Endodermal cell (in vitro differentiated cells): Measurements from ENCODE around the gene LMX1B. TPM values are rescaled to one million over a fixed set of nuclear protein-coding genes. Genes with fewer than 3 reads are reported as not detected.

Experiments used
- DNase-seq: peaks from one replicate; pipeline ENCODE4 v3.0.0-alpha.2; 2017
- H3K27ac ChIP-seq: 2 replicates; pipeline ENCODE4 v1.5.1; 2013; ENCODE audit warnings: mild to moderate bottlenecking, low read depth, low read length, moderate library complexity
- H3K27me3 ChIP-seq: 2 replicates; pipeline ENCODE4 v1.6.1; 2013; ENCODE audit warnings: mild to moderate bottlenecking, low read length, moderate library complexity; ENCODE audit not compliant: insufficient read depth, control insufficient read depth, poor library complexity, severe bottlenecking
- H3K36me3 ChIP-seq: 2 replicates; pipeline ENCODE4 v1.7.0; 2013; ENCODE audit warnings: mild to moderate bottlenecking, low read length, moderate library complexity; ENCODE audit not compliant: control insufficient read depth, insufficient read depth
- H3K4me1 ChIP-seq: one replicate; pipeline ENCODE4 v1.7.0; 2013; ENCODE audit warnings: low read length; ENCODE audit not compliant: control insufficient read depth, insufficient read depth
- H3K4me3 ChIP-seq: 2 replicates; pipeline ENCODE4 v1.5.1; 2013; ENCODE audit warnings: mild to moderate bottlenecking, low read length, moderate library complexity
- H3K9ac ChIP-seq: 2 replicates; pipeline ENCODE4 v1.6.1; 2013; ENCODE audit warnings: mild to moderate bottlenecking, low read length, moderate library complexity; ENCODE audit not compliant: poor library complexity, severe bottlenecking; ENCODE audit errors: extremely low read depth
- H3K9me3 ChIP-seq: 2 replicates; pipeline ENCODE4 v1.6.1; 2013; ENCODE audit warnings: mild to moderate bottlenecking, low read length, moderate library complexity; ENCODE audit not compliant: control insufficient read depth
- H3K27ac Mint-ChIP-seq: 2 replicates; pipeline ENCODE4 v1.8.0; 2020; ENCODE audit warnings: mixed read lengths
- H3K27me3 Mint-ChIP-seq: 2 replicates; pipeline ENCODE4 v1.8.0; 2021; ENCODE audit warnings: mild to moderate bottlenecking, mixed read lengths; ENCODE audit not compliant: insufficient read depth
- H3K36me3 Mint-ChIP-seq: 2 replicates; pipeline ENCODE4 v1.8.0; 2020; ENCODE audit warnings: low read depth, mixed read lengths
- H3K4me1 Mint-ChIP-seq: 2 replicates; pipeline ENCODE4 v1.8.0; 2020; ENCODE audit warnings: mixed read lengths
- H3K4me3 Mint-ChIP-seq: 2 replicates; pipeline ENCODE4 v1.8.0; 2020; ENCODE audit warnings: mild to moderate bottlenecking, moderate library complexity, mixed read lengths
- H3K9me3 Mint-ChIP-seq: 2 replicates; pipeline ENCODE4 v1.8.0; 2020; ENCODE audit warnings: mild to moderate bottlenecking, mixed read lengths
- WGBS, 2 experiments: methylation state at CpG; one replicate each; pipeline versions ENCODE4 v1.1.5 to v1.1.7; 2013; ENCODE audit warnings: missing lambda C conversion rate in 2 of 2, mixed read lengths in 1 of 2; ENCODE audit not compliant: insufficient coverage in 1 of 2, insufficient read length in 1 of 2; 5-methylcytosine and 5-hydroxymethylcytosine counted together
- total RNA-seq, 2 donors: library from RNA; stranded (reverse); fragmentation: NEBNext Ultra II Directional in 1 of 2; extraction: Animal tissue kit (Norgen Biotek cat#: 25700) in 1 of 2; gene quantifications; 2 replicates in 1 of 2; 3 replicates in 1 of 2; pipeline ENCODE4 v1.2.1, GENCODE V29; 2021
- TF ChIP-seq, protein P1 (sequence below): fragments of 200-600 bp; sonication (generic); conservative IDR thresholded peaks from 2 replicates; pipeline ENCODE4 v1.5.0; 2021; ENCODE audit warnings: antibody characterized with exemption, mild to moderate bottlenecking

The LMX1B gene
- total RNA-seq, 2 donors from 2014 or later, result 11.1 to 11.4 TPM

DNA sequence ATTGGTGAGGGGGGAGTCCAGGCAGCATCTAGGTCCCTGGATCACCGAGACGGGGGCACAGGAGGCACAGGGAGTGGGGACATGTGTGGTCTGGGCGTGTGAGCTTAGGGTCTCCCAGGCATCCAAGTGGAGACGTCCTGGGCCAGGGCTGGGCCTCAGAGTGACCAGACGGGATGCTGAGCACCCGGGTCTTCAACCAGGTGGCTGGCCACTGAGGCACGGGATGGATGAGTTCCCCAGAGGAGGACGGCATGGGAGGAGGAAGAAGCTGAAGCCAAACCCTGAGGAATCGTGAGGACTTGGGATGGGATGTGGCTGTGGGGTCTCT lies 88.0 kb downstream of the LMX1B start:
- Histone ChIP-seq H3K9me3 (no peaks in the 10 kb centered on the region), H3K27me3 (peaks cover 26% of the 10 kb centered on the region), H3K4me1 (peaks cover 13% of the 10 kb centered on the region), H3K4me3 (no peak overlapping the region), H3K27ac (no peak overlapping the region), H3K36me3 (no peaks in the 10 kb centered on the region), H3K9ac (no peak overlapping the region)
- TF ChIP-seq, protein P1, sequence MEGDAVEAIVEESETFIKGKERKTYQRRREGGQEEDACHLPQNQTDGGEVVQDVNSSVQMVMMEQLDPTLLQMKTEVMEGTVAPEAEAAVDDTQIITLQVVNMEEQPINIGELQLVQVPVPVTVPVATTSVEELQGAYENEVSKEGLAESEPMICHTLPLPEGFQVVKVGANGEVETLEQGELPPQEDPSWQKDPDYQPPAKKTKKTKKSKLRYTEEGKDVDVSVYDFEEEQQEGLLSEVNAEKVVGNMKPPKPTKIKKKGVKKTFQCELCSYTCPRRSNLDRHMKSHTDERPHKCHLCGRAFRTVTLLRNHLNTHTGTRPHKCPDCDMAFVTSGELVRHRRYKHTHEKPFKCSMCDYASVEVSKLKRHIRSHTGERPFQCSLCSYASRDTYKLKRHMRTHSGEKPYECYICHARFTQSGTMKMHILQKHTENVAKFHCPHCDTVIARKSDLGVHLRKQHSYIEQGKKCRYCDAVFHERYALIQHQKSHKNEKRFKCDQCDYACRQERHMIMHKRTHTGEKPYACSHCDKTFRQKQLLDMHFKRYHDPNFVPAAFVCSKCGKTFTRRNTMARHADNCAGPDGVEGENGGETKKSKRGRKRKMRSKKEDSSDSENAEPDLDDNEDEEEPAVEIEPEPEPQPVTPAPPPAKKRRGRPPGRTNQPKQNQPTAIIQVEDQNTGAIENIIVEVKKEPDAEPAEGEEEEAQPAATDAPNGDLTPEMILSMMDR, result no peak
- Mint-ChIP-seq H3K9me3 (no peaks in the 10 kb centered on the region), H3K36me3 (peaks cover 5% of the 10 kb centered on the region), H3K27ac (no peak overlapping the region), H3K4me3 (no peak overlapping the region), H3K4me1 (peaks cover 12% of the 10 kb centered on the region), H3K27me3 (peaks cover 72% of the 10 kb centered on the region)
- DNase-seq, result peak; percentile 39
- 88 to 100% methylated on average over 4 to 9 of the region's 9 CpGs for WGBS, 2 experiments

GRCh38 chr9:126702151-126703001 lies 88.6 kb downstream of the LMX1B start:
- H3K4me3 Mint-ChIP-seq, result no peak overlapping the region
- peak; percentile 93 for DNase-seq
- H3K36me3 Mint-ChIP-seq, result peaks cover 4% of the 10 kb centered on the region
- Histone ChIP-seq H3K36me3 (no peaks in the 10 kb centered on the region), H3K27ac (no peak overlapping the region), H3K9me3 (no peaks in the 10 kb centered on the region), H3K4me3 (no peak overlapping the region), H3K9ac (no peak overlapping the region), H3K4me1 (peaks cover 13% of the 10 kb centered on the region), H3K27me3 (peaks cover 31% of the 10 kb centered on the region)
- TF ChIP-seq, protein P1, result peak; percentile 99
- 71 to 84% methylated on average over 19 to 30 of the region's 30 CpGs for WGBS, 2 experiments
- H3K4me1 Mint-ChIP-seq, result peaks cover 12% of the 10 kb centered on the region
- no peaks in the 10 kb centered on the region for H3K9me3 Mint-ChIP-seq
- no peak overlapping the region for H3K27ac Mint-ChIP-seq
- peaks cover 74% of the 10 kb centered on the region for H3K27me3 Mint-ChIP-seq

DNA sequence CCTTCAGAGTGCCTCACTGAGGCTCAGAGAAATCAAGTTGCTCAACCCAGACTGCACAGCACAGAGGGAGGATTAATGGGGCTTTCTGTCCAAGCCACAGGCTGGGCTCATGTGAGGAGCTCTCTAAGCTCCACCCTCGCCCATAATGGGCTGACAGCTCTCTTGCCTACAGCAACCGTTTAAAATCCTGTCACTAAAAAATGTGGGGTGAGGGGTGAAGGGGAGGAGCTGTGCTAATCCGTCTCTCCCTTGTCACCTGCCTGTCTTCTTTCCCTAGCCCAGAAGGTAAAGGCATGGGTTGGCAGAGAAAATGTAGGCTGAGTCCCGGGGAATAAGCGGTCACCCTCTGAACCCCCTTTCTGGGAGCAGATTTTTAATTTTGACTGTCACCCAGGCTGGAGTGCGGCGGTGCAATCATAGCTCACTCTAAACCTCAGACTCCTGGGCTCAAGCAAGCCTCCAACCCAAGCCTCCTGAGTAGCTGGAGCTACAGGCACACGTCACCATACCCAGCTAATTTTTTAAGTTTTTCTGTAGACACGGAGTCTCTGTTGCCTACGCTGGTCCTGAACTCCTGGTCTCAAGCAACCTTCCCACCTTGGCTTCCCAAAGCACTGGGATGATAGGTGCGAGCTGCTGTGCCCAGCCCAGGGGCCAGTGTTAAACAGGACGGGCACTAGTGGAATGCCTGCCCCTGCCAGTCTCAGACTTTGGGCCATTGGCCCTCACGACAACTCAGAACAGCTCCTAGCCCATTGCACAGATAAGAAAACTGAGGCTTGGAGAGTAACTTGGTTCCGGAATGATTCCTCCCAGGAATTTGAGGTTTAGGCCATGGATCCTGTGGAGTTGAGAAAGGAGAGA lies 89.5 kb downstream of the LMX1B start:
- TF ChIP-seq, protein P1, result no peak
- peaks cover 13% of the 10 kb centered on the region for H3K4me1 ChIP-seq
- WGBS, 2 experiments, result 76 to 94% methylated on average over 10 to 14 of the region's 14 CpGs
- Mint-ChIP-seq H3K27me3 (peaks cover 75% of the 10 kb centered on the region), H3K9me3 (no peaks in the 10 kb centered on the region), H3K36me3 (peaks cover 2% of the 10 kb centered on the region), H3K27ac (no peak overlapping the region), H3K4me3 (no peak overlapping the region), H3K4me1 (peaks cover 12% of the 10 kb centered on the region)
- no peak overlapping the region for H3K4me3 ChIP-seq
- H3K27me3 ChIP-seq, result peaks cover 31% of the 10 kb centered on the region
- no peak overlapping the region for H3K9ac ChIP-seq
- H3K9me3 ChIP-seq, result no peaks in the 10 kb centered on the region
- peak; percentile 82 for DNase-seq
- no peaks in the 10 kb centered on the region for H3K36me3 ChIP-seq
- H3K27ac ChIP-seq, result no peak overlapping the region
